NAMALWA (cell line): ENCODE measurements around the gene ELF5.
A peak's percentile ranks its signal among the peaks of the same experiment; 100 is the strongest.

Experiments used
- DNase-seq: peaks from one replicate; pipeline ENCODE4 v3.0.0-alpha.2; 2015; ENCODE audit warnings: low spot score

ELF5 gene

DNA sequence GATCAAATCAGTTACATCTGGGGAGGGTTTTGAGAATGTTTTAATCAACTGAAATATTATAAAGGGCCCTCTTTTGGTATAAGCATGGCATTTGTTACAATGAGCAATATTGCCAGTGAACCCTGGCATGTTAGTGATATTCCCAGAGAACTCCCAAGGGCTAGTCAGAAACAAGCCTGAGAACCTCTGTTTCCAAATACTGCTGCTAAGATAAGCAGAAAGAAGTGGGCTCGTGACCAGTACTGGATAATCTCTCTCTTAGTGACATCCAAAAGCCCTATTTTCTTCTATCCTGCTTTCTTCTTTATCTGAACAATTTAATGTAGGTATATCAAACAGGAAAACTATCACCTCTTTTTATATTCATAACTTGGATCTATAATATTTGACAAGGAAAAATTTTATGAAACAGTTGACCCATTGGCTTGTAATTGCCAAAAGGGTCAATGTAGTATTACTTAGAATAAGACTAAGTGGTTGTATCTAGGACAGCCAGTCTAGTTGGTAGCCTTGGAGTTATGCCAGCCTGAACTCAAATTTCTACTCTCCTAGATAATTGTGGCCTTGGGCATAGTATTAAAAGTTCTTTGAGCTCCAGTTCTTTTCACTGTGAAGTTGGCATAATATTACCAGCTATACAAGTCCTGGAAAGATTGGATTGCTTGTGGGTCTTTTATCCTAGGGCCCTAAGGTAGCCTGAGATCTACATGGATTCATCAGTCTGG is 59.1 kb downstream of the ELF5 start:
- no peak for DNase-seq

DNA sequence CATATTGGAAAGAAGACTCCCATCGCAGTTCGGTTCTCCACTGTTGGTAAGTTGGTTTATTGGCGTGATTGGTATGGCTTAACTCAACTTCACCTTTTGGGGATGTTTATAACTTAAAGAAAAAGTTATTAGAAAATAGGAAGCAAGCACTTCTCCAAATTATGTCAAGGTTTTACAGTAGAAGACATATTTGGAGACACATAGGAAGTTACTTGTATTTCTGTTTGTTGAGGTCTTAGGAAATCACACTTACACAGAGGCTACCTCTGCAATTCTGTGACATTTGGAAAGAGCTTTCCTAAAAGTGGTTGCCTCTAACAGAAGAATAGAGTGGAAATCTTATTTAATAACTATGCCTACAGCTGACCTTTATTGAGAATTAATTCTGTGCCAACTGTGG is 62.5 kb downstream of the ELF5 start:
- DNase-seq: no peak

DNA sequence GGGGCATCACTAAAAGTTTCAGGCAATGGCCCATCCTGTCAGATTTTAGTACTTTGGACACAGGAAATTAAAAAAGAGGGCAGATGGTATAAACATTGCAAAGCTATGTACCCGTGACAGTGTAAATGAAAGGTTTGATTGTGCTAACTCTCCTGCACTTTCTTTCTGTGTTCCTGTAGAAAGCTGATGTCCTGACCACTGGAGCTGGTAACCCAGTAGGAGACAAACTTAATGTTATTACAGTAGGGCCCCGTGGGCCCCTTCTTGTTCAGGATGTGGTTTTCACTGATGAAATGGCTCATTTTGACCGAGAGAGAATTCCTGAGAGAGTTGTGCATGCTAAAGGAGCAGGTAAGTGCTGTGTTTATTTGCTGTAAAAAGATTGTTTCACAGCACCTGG is 64.6 kb downstream of the ELF5 start:
- no peak for DNase-seq

DNA sequence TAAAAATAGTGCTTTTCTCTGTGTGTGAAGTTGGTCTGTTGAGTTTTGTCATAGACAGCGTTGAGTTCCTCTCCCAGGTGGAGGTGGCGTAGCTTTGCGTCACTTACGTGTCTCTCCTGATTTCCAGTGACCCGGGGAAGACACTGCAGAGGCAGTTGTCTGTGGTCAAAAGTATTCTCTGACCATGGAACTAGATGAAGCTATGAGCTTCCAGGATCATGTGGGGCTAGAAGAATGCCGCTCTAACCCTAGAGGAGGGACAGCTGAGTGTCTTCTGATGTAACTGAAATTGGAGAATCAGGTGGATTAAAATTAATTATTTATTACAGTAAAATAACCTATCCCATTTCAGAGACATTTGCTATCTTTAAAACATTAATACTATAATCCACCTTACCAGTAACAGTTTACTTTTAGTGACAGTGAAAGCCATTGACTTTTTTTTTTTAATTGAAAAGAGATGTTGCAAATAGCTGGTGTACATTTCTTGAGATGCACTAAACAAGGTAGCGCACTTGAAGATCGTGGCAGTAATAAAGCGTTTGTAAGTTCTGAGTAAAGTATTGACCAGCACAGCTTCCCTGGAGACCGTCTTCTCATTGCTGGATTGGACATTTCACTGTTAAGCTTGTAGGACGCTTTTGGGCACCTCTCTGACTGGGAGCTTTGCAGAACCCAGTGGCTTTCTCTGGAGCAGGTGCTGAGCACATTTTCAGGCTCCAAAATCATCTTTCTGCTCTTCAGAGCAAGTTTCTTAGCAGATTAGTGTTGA is 65.2 kb downstream of the ELF5 start:
- DNase-seq: no peak

DNA sequence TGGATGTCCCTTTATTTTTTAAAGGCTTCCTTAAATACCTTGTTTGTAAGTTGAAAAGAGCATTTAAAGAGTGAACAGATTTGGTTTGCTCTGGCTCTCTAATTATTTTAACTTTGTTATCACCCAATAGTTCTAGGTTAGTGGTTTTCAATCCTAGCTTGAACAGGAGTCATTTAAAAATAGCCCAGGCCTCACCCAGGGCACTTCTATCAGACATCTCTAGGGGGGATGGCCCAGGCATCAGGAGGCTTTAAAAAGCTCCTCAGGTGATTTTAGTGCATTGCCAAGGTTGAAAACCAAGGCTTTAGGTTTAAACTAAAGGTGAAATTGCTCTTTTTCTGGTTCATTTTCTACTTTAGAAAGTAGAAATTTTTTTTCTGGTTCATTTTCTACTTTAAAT is 66.5 kb downstream of the ELF5 start:
- DNase-seq: no peak

DNA sequence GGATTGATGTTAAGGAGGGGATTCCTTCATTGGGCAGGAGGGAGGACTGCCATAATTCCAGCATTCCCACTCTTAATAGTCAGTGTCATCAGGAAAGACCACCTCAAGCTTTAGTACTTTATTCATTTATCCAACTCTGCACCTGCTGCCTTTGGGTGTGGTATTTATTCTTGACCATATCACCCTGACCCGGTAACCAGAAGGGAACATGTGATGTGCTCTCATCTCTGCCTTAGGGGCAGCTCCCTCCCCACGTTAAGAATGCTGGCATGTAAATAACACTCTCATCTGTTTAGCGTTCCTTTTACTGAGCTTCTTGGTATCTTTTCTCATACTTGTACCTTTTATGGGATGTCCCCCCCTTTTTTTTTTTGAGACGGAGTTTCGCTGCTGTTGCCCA is 67.2 kb downstream of the ELF5 start:
- DNase-seq: no peak

DNA sequence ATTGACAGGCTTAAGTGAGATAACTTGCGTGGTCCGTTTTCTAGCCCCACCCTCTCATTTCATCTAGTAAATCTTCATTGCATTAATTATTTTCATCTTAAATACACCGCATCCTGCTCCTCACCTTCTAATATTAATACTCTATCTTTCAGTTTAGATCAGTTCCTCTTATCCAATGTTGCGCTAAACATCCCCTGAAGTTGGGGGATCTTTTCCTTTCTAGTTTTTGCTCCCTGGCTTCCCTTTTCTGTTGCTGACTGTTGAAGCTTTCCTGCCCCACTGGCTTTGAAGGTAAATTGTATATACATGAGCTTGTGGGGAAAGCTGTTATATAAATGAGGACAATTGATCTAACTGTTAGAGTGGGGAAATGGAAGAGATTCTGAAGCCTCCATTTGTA is 67.6 kb downstream of the ELF5 start:
- no peak for DNase-seq

DNA sequence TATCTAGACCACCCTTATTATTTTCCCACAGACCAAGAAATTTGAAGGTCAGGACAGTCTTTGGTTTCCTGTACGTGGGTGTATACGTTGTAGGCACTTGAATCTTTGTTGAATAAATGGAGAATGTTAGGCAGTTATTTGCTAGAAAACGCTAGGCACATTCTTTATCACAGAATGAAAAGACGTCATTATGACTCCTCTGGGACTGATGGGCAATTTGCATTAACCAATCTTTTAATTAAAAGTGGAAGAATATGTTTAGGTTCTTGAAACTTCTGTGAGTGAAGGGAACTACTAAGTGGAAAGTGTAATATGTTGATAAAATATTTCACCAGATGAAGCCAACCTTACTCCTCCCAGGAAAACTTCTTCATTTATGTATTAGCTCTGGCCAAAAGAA is 69.2 kb downstream of the ELF5 start:
- no peak for DNase-seq

DNA sequence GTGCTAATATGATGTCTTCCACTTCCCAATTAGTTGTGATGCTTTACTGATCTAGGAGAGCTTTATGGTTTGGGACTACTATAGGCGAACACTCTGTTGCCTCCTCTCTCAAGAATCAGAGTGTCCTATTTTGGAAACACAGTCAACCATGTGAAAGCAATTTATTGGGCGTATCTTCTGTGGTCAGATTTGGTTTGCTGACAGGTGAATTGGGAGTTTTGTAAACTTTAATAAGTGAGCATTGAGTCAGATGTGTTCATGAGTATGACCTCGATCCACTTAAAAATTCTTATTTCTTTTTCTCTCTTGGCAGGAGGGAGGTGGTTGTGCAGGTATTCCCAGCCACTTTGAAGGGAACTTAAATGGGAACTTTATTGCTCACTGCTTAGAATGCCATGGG is 70.5 kb downstream of the ELF5 start:
- DNase-seq: no peak

DNA sequence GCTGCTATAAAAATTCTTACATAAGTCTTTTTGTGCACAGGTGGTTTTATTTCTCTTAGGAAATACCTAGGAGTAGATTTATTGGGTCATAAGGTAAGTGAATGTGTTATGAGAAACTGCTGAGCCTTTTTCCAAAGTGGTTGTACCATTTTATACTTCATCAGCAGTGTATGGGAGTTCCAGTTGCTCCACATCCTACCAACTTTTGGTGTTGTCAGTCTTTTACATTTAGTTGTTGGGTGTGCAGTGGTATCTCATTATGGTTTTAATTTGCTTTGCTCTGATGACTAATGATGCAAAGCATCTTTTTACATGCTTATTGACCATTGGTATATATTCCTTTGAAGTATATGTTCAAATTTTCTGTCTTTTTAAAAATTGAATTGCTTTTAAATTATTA is 71.8 kb downstream of the ELF5 start:
- no peak for DNase-seq

DNA sequence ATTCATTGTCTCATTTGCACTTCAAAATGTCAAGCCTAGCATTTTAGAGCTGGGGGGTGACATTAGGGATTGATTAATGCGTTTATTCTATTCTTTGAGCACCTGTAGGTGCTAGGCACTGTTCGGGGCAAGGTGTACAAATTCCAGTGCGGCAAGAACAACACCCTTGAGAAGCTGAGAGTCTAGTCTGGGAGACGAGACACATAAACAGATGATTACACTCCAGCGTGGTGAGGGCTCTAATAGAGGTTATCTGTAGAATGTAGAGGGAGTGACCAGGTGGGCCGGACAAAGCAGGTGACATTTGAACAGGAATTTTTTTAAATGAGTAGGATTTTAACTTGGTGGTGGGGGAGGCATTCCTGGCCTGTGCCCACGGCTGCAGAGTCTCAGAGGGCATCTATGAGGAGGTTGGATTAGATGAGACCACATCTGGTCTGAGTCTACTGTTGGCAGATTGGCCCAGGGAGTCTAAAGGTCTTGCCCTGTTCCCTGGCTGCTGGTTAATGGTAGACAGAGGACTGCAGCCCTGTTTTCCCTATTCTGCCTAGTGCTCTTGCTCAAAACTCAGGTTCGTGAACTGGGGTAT is 73.9 kb downstream of the ELF5 start:
- peak; percentile 33 for DNase-seq

DNA sequence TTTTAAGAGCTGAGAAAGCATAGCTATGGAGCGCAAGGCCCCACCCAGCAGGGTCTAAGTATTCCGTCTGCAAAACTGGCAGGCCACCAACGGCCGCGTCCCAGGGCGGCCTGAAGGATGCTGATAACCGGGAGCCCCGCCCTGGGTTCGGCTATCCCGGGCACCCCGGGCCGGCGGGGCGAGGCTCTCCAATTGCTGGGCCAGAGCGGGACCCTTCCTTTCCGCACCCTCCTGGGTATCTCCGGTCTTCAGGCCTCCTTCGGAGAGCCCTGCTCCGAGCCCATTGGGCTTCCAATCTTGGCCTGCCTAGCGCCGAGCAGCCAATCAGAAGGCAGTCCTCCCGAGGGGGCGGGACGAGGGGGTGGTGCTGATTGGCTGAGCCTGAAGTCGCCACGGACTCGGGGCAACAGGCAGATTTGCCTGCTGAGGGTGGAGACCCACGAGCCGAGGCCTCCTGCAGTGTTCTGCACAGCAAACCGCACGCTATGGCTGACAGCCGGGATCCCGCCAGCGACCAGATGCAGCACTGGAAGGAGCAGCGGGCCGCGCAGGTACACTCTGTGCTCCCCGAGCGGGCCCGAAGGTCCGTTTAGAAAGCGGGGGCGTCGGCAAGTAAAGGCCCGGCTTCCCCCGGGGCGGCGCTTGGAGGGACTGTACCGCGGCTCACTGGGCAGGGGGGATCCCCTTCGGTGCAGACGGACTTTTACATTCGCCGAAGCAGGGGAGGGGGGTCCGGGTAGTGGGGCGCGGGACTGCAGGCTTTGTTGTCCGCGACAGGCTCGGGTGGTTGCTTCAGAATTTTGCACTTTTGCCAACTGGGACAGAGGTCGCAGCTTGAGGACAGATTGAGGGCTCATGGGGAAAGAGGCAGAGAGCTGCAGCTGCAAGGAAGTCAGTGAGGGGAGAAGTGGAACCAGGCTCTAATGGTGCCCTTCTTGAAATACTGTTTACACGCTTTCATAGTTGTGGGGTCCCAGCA is 74.8 kb downstream of the ELF5 start, which contains the start of gene CAT:
Gene CAT (plus strand): TSS at position 406 of the 979 bp plus-strand sequence. CDS start 80 bp downstream, at position 486.
- peak; percentile 98 for DNase-seq

DNA sequence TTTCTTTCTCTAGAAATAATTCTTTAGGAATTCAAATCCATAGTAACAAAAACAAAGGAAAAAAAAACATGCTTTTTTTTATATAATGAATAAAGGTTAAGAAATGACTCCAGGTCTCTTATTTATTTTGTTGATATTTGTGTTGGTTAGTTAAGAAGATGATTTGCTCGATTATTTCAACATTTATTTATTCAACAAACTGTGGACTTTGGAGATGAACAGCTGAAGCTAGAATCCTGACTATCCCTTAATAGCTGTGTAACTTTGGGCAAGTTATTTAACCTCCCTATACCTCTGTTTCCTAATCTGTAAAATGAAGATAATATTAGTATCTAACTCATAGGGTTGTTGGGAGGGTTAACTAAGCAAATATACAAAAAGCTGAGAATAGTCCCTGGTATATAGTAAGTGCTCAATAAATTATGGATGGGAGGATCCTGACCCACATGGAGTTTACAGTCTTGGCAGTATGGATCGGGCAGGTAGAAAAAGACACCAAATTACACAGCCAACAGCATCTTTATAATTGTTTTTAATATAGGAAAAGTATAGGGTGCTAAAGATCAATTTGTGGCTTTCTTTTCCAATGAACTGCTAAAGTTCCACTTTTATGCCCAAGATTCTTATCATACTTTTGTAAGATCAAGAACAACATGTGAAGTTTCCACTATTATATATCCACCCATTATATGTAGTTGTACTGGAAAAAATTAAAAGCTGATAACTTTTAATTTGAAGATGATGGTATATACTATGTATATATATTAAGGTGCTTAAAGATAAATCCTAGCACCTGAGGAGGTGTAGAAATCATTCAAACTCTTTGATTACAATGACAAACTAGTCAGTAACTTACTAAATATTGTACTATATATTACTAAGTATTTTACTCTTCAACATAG is 76.1 kb downstream of the ELF5 start:
- DNase-seq: no peak

DNA sequence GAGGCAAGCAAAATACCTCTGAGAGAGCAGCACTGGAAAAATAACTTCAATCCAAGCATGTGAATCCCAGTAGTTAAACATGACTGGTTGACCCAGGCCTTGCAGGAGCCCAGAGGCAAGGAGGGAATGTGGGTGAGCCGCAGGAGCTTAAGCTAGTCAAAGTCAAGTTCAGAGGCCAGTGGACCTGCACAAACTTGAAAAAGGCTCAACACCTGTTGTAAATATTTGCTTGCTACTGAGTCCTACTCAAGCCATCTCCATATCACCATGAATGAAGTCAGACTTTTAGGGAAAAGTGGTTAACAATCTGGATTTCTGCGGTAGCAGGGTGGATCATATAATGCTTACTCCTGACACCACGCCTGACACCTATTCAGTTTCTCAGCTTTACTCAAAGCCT is 79.7 kb downstream of the ELF5 start:
- DNase-seq: no peak

DNA sequence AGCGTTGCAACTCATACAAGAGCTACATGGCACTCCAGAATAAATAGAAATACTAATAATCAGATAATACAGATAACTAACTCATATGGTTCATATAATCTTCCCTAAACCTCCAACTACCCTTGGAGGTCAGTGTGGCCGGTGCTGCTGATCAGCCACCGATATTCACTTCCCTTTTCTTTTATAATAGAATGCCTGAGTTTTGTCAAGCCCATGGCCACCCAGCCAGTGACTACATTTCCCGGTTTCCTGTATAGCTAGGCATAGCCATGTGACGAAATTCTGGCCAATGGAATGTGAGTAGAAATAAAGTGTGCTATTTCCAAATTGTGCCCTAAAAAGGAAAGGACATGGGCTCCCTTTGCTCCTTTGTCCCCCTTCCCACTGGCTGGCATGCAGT is 80.8 kb downstream of the ELF5 start:
- no peak for DNase-seq

DNA sequence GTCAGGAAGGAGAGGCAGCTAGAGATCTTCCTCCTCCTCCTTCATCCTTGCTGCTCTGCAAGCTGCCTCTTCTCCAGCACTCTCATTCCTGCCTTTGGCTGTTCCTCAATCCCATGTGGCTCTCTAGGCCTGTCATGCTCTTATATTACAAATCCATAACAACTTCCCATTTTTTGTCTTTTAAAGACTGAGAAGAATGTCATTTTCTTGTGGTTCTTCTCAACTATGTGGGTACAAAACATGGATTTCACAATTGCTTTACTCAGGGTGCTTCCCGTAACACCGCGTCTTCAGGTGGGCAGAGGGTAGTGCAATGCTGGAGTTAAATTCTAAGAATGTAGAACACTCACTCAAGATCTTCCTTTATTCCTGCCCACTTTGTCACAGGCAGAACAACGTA is 81.6 kb downstream of the ELF5 start:
- no peak for DNase-seq
